HPDE6-E6E7 (cell line): Measurements from ENCODE around the gene CLSTN2.

Source experiments
- DNase-seq: peaks from one replicate; pipeline ENCODE4 v3.0.0; 2011; ENCODE audit warnings: missing footprints; ENCODE audit errors: extremely low spot score

CLSTN2 gene

GRCh38 chr3:140545197-140545596 lies 610.2 kb downstream of the CLSTN2 start:
- DNase-seq, result no peak

- DNase-seq, result no peak
Measured at GRCh38 chr3:140545756-140546155, 610.8 kb downstream of the CLSTN2 start.

- DNase-seq, result no peak
Measured at GRCh38 chr3:140546649-140547048, 611.7 kb downstream of the CLSTN2 start.

- no peak for DNase-seq
Measured at GRCh38 chr3:140552403-140552802, 617.4 kb downstream of the CLSTN2 start.

GRCh38 chr3:140552898-140553297 lies 617.9 kb downstream of the CLSTN2 start:
- peak; percentile 38 for DNase-seq

GRCh38 chr3:140553591-140553990 lies 618.6 kb downstream of the CLSTN2 start:
- no peak for DNase-seq

GRCh38 chr3:140555666-140556065 lies 620.7 kb downstream of the CLSTN2 start:
- no peak for DNase-seq

GRCh38 chr3:140557476-140557875 lies 622.5 kb downstream of the CLSTN2 start:
- no peak for DNase-seq

GRCh38 chr3:140559546-140559945 lies 624.6 kb downstream of the CLSTN2 start:
- no peak for DNase-seq

- DNase-seq, result no peak
Measured at GRCh38 chr3:140563206-140563760, 628.3 kb downstream of the CLSTN2 start.

- DNase-seq, result no peak
Measured at GRCh38 chr3:140568131-140568530, 633.1 kb downstream of the CLSTN2 start.

- DNase-seq, result no peak
Measured at GRCh38 chr3:140568842-140569520, 634.0 kb downstream of the CLSTN2 start.

GRCh38 chr3:140570602-140571001 lies 635.6 kb downstream of the CLSTN2 start:
- no peak for DNase-seq

GRCh38 chr3:140571836-140572235 lies 636.9 kb downstream of the CLSTN2 start:
- no peak for DNase-seq

- DNase-seq, result no peak
Measured at GRCh38 chr3:140572334-140572733, 637.3 kb downstream of the CLSTN2 start.

- DNase-seq, result no peak
Measured at GRCh38 chr3:140573011-140573410, 638.0 kb downstream of the CLSTN2 start.

- DNase-seq, result no peak
Measured at GRCh38 chr3:140574375-140574774, 639.4 kb downstream of the CLSTN2 start.

- DNase-seq, result no peak
Measured at GRCh38 chr3:140576449-140576848, 641.5 kb downstream of the CLSTN2 start.

- DNase-seq, result no peak
Measured at GRCh38 chr3:140577911-140578310, 642.9 kb downstream of the CLSTN2 start.

GRCh38 chr3:140579260-140579659 lies 644.3 kb downstream of the CLSTN2 start:
- no peak for DNase-seq

GRCh38 chr3:140580746-140581145 lies 645.8 kb downstream of the CLSTN2 start:
- DNase-seq, result no peak

GRCh38 chr3:140584549-140584948 lies 649.6 kb downstream of the CLSTN2 start:
- no peak for DNase-seq

- no peak for DNase-seq
Measured at GRCh38 chr3:140585828-140586227, 650.8 kb downstream of the CLSTN2 start.

GRCh38 chr3:140586311-140586710 lies 651.3 kb downstream of the CLSTN2 start:
- DNase-seq, result no peak
